Inflammatory macrophage treated with lipopolysaccharide for 1 hour (primary cell): ENCODE results near the gene DCAF12L1.

Experiments used
- DNase-seq, 2 donors: peaks; one replicate each; pipeline ENCODE4 v3.0.0-alpha.2; 2020 to 2022

DCAF12L1 gene

GRCh38 chrX:126552313-126553022, at the start of gene DCAF12L1:
DCAF12L1 (minus strand) TSS chrX:126552814; CDS start chrX:126552608, 206 bp downstream.
- no peak for DNase-seq

GRCh38 chrX:126580877-126581276, 28.3 kb upstream of the DCAF12L1 start:
- DNase-seq = no peak

GRCh38 chrX:126575911-126576310, 23.3 kb upstream of the DCAF12L1 start:
- DNase-seq = no peak

- no peak for DNase-seq
Observed at GRCh38 chrX:126557151-126557550, 4.5 kb upstream of the DCAF12L1 start.

- no peak for DNase-seq
Observed at GRCh38 chrX:126551725-126552312, 795 bp downstream of the DCAF12L1 start.

GRCh38 chrX:126551306-126551705, 1.3 kb downstream of the DCAF12L1 start:
- no peak for DNase-seq

GRCh38 chrX:126550816-126551215, 1.8 kb downstream of the DCAF12L1 start:
- DNase-seq = no peak

DNA sequence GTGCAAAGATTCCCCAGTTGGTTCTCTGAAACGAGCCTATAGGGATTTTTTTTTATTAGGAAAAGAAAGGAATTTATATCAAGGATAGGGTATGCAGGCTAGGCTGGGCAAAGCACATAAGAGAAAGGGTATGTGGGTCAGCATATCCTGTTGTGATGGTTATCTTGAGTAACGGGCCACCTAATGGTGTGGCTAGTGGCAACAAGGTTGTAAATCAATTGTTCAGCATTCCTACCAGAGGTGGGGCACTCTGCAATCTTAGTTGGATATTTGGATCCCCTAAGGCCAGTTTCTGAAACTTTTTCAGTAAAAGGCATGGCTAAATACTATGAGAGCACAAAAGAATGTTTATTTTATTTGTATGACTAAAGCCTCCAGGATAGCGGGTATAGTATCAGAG, 42.7 kb downstream of the DCAF12L1 start:
- DNase-seq = no peak
